Activated CD4-positive, alpha-beta T cell treated with anti-CD3 and anti-CD28 coated beads, Interleukin-2, amount 50 U/mL, for 16 hours (primary cell): ENCODE measurements around the gene ELF1.
"Not testable (repeated sequence)": the region's sequence is repeated elsewhere in the genome, so short reads cannot be mapped to it uniquely, and the experiment has no call there.

Experiments
- DNase-seq: peaks from one replicate; pipeline ENCODE4 v3.0.0-alpha.2; 2020

The ELF1 gene

GRCh38 chr13:41040584-41041334 is 21.6 kb upstream of the ELF1 start:
- no peak for DNase-seq

DNA sequence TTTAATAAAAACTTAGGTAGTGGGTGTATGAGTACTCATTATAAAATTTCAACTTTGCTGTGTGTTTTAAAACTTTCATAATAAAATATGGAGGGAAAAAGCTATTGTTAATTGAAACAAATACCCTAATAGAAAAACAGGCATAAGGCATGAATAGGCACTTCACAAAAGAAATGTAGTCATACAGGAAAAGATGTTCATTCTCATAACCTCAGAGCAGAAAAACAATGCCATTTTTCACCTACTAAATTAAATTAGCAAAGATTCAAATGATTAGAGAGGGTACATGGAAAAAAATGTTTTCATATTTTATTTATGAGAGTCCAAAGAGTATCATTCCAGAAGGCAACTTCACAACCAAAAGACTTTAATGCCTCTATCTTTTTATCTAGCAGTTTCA is 20.6 kb upstream of the ELF1 start:
- no peak for DNase-seq

DNA sequence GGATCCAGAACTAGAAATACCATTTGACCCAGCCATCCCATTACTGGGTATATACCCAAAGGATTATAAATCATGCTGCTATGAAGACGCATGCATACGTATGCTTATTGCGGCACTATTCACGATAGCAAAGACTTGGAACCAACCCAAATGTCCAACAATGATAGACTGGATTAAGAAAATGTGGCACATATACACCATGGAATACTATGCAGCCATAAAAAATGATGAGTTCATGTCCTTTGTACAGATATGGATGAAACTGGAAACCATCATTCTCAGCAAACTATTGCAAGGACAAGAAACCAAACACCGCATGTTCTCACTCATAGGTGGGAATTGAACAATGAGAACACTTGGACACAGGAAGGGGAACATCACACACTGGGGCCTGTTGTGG is 17.4 kb upstream of the ELF1 start:
- DNase-seq: not testable (repeated sequence)

DNA sequence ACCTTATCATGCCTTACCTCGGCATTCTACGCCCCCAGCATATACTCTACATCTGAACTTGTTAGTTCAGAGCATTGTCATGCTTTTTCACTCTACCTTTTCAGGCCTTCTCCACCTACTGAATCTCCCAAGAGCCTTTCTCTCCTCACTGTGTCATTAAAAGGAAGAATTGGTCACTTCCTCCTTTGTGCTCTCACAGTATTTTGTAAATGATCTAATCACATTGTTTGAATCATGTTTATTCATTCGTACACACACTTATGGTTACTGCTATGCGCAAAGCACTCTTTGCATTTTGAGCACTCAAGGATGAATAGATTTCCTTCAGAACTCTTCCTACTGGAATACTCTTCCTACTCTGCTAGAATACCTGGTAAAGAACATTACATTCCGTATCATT is 15.8 kb upstream of the ELF1 start:
- DNase-seq: no peak

- DNase-seq: no peak
Measured at GRCh38 chr13:41034382-41034781, 15.3 kb upstream of the ELF1 start.

GRCh38 chr13:41032691-41033376 is 13.7 kb upstream of the ELF1 start:
- DNase-seq: no peak

DNA sequence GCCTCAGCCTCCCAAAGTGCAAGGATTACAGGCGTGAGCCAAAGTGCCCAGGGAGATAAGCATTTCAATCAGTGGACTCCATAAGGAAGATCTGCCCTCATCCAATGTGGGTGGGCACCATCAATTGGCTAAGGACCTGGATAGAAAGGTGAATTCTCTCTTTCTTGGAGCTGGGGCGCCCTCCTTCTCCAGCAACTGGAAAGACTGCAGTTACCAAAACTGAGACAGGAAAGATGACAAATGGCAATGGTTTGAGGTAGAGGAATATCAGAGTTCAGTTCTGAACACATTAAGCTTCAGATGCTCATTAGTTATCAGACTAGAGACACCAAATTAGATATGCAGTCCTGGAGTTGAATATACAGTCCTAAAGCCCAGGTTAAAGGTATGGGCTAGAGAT is 10.5 kb upstream of the ELF1 start:
- DNase-seq: peak; percentile 35

DNA sequence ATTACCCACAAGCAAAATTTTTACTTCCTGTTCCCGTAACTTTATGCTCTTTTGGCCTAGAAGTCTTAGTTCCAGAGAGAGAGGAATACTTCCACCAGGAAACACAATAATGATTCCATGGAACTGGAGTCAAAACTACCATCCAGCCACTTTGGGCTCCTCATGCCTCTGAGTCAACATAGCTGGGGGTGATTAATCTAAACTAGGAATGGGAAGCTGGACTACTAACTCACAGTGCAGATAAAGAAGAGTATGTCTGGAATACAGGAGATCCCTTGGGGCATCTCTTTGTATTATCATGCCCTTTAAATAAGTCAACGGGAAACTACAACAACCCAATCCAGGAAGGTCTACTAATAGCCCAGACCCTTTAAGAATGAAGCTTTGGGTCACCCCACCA is 8.9 kb upstream of the ELF1 start:
- DNase-seq: no peak

DNA sequence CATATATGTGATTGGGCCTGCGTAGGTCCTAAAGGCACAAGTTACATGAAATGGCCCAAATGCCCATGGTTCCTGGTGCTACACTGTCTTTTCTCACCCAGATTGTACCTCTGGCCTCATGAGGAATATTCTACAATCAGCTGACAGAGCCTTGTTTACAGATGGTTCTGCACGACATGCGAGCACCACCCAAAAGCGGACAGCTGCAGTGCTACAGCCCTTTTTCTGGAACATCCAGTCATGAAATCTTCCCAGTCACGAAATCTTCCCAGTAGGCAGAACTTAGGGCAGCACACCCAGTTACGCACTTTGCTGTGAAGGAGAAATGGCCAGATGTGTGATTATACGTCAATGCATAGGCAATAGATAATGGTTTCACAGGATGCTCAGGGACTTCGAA is 7.7 kb upstream of the ELF1 start:
- no peak for DNase-seq

DNA sequence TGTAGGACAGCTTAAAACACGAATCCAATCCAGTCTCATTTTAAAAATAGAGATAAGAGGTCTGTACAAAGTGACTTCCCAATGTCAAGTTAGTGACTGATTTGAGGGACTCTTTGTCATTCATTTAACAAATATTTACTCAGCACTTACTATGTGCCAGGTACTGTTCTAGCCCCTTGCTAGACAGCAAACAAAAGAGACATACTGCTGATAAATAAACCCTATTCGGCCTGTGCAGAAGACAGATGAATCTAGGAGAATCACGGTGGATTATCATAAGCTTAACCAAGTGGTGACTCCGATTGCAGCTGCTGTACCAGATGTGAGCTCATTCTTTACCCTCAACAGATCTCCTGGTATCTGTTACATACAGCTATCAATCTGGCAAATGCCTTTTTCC is 6.4 kb upstream of the ELF1 start:
- no peak for DNase-seq

DNA sequence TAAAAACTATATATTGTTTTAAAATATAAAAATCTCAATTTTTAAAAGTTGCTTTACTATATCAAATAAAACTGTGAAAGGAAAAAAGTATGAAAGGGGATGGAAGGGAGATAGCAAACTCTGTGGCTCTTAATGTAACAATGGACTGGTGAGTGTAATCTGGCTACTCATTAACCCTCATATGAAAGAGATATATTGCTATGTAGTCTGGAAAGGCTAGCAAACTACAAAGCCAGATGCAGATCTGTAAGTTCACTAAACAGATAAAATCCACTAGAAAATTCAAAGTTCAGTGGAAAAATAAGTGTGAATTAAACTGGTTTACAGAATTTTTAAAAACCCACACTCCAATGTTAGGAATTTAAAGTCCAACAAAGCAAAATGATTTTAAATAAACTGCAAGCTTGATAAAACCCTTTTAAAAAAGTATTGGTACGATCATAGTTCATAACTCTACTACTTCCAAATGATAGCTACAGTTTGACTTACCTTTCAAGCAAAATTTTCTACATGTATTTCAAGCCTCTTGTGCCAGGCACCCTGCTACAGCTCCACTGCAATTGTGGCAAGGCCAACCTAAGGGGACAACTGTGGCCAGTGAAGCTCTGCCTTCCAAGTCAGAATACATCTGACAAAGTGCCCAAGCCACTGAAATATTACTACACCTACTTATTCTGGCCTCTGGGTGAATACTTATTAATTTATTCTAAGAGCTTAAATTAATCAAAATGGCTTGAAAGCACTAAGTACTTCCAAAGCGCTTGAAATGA is 647 bp upstream of the ELF1 start:
- no peak for DNase-seq

DNA sequence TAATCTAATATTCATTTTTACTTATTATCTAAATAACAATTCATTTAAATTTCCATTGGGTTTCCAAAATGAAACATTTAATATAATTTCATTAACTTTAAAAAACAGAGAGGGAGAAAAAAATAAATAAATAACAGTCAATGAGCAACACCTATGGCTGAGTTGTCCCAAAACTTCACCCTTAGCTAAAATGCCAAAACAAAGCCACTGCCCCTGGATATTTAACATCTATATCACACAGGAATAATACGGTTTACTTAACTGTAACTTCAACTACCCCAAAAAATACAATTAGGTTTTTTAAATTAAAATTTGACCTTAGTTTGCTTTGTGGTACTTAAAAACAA is 541 bp downstream of the ELF1 start:
- no peak for DNase-seq

GRCh38 chr13:41017817-41018601 is 1.1 kb downstream of the ELF1 start:
- DNase-seq: peak; percentile 56

GRCh38 chr13:41017159-41017558 is 2.0 kb downstream of the ELF1 start:
- DNase-seq: peak; percentile 45

- DNase-seq: no peak
Measured at GRCh38 chr13:41015920-41016319, 3.2 kb downstream of the ELF1 start.

GRCh38 chr13:41013835-41014234 is 5.3 kb downstream of the ELF1 start:
- DNase-seq: peak; percentile 61

DNA sequence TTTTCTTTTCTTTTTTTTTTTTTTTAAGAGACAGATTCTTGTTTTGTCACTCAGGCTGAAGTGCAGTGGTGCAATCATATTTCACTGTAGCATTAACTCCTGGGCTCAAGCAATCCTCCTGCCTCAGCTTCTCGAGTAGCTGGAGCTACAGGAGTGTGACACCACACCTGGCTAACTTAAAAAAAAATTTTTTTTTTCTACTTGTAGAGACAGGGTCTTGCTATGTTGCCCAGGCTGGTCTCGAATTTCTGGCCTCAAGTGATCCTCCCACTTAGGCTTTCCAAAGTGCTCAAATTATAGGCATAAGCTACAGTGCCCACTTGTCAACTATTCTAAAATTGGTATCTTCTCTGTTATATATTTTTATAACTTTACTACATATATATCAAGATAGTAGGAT is 6.6 kb downstream of the ELF1 start:
- no peak for DNase-seq

DNA sequence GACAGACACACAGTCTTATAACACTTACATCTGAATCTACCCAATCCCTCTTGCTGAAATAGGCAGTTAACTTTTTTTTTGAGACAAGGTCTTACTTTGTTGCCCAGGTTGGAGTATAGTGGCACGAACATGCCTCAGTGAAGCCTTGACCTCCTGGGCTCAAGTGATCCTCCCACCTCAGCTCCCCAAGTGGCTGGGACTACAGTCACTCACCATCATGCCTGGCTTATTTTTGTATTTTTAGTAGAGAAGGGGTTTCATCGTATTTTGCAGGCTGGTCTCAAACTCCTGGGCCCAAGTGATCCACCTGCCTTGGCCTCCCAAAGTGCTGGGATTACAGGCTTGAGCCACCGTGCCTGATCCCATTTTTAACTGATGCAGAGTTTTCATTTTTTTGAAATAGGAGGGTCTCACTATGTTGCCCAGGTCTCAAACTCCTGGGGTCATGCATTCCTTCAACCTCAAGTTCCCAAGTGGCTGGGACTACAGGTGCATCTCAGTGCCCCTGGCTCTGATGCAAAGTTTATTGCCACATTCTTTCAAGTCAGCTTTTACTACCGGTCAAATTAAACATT is 7.6 kb downstream of the ELF1 start:
- DNase-seq: no peak

DNA sequence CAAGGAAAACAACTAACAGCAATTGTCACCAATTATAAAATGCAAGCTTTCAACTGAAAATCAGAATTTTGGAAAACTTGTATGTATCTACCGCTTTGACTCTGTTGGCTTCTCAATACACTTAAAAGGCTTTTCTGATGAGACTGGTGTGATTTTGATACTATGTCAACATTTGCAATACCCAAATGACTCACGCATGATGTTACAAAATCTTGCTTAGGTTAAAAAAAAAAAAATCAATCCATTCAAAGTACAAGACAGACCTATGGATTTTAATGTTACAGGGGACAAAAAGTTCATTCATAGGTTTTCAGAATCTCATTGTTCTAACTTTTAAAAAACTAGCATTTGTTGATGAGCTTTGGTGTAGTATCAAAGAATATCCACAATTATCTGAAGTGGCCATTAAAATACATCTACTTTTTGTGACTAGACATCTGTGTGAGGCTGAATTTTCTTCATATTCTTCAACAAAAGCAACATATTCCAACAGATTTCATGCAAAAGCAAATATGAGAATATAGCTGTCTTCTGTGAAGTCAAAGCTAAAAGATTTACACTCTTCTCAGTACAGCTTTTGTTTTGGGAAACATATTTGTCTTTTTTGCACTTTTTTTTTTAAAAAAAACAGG is 10.7 kb downstream of the ELF1 start:
- peak; percentile 83 for DNase-seq

GRCh38 chr13:41007744-41008128 is 11.4 kb downstream of the ELF1 start:
- DNase-seq: peak; percentile 57

- no peak for DNase-seq
Measured at GRCh38 chr13:41006978-41007743, 12.0 kb downstream of the ELF1 start.

- no peak for DNase-seq
Measured at GRCh38 chr13:41006306-41006705, 12.8 kb downstream of the ELF1 start.
